ENCODE data around the gene MYO9A. TPM values are rescaled to one million over a fixed set of nuclear protein-coding genes. Genes with fewer than 3 reads are reported as not detected.

The MYO9A gene
- total and polyA plus RNA-seq, 2 donors (not counting 1 experiment from before 2014, with no cell fraction given), result 6.2 to 66.1 TPM

DNA sequence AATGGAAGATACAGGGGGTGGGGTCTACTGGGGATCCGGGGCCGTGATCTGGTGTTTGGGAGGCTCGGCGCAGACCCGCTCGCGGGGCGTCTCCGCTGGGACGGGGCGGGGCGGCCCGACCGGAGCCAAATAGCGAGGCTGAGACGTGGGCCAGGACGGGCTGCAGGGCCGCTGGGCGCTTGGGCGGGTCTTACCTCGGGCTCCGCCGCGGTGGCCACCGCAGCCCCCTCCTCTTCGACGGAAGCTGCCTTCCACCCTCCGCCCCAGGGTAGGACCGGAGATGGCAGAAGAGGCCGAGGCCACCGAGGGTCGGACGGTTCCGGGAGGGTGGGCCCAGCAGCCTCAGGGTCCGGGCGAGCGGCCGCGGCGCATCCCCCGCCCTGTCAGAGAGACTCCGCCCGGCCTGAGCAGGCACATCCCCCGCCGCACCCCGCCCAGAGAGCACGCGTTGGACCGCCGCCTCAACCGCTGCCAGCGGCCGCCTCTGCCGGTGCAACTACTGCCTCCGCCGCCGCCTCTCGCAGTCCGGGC is 399 bp downstream of the MYO9A start:
- H3K27ac ChIP-seq (ENCODE audit: low read length in 2 of 2), result peak overlapping the region; percentile 71 to 77
- intact Hi-C loops (cut with micrococcal nuclease), result loop anchor here (1.0 to 10.0 kb wide), 6 partner anchors 155 to 1877 kb away; partner anchors contain the start of genes ARIH1, HEXA, NEO1 and PARP6
- H3K79me2 ChIP-seq (ENCODE audit: control insufficient read depth, insufficient read depth, low read length), result peaks cover 46% of the 10 kb centered on the region
- Mint-ChIP-seq H3K27me3 (no peaks in the 10 kb centered on the region), H3K9me3 (ENCODE audit: insufficient read depth) (no peaks in the 10 kb centered on the region), H3K4me3 (peak overlapping the region; percentile 94), H3K27ac (peak overlapping the region; percentile 99), H3K4me1 (peaks cover 36% of the 10 kb centered on the region)
- ChIA-PET CTCF (interaction anchor here (1.0 kb wide), 1 partner anchor 110 kb away, joined by 7 read pairs; no protein-coding TSS in a partner anchor), POLR2A (interaction anchor here (0.7 to 1.3 kb wide), 2 partner anchors 259 to 419 kb away, joined by 3 to 5 read pairs; partner anchors contain the start of gene HEXA)
- peaks cover 14 to 17% of the 10 kb centered on the region in 2 donors for H3K4me1 ChIP-seq (ENCODE audit: control insufficient read depth in 2 of 2, insufficient read depth in 2 of 2, low read length in 2 of 2)
- H3K4me2 ChIP-seq (replicated peaks; ENCODE audit: low read depth, low read length, poor library complexity, severe bottlenecking), result peak overlapping the region; percentile 75
- H2AFZ ChIP-seq (ENCODE audit: insufficient read depth, low read depth, low read length, poor library complexity, severe bottlenecking), result peak overlapping the region; percentile 84
- H4K20me1 ChIP-seq (ENCODE audit: control insufficient read depth, insufficient read depth, low read length, poor library complexity, severe bottlenecking), result no peaks in the 10 kb centered on the region
- H3K36me3 ChIP-seq (replicated peaks in 1 of 2; ENCODE audit: control extremely low read depth in 1 of 2, control insufficient read depth in 1 of 2, extremely low read depth in 1 of 2, insufficient read depth in 2 of 2, low read length in 1 of 2), result no peaks in the 10 kb centered on the region
- H3K9me3 ChIP-seq (ENCODE audit: control extremely low read depth in 1 of 3, control insufficient read depth in 2 of 3, insufficient read depth in 1 of 3, low read length in 2 of 3), result no peaks in the 10 kb centered on the region
- ATAC-seq (ENCODE audit: low read depth) (peak; percentile 61), DNase-seq (no peak)
- under 1% methylated on average over 59 of the region's 59 CpGs for WGBS (ENCODE audit: insufficient coverage)
- TF ChIP-seq, protein P1, sequence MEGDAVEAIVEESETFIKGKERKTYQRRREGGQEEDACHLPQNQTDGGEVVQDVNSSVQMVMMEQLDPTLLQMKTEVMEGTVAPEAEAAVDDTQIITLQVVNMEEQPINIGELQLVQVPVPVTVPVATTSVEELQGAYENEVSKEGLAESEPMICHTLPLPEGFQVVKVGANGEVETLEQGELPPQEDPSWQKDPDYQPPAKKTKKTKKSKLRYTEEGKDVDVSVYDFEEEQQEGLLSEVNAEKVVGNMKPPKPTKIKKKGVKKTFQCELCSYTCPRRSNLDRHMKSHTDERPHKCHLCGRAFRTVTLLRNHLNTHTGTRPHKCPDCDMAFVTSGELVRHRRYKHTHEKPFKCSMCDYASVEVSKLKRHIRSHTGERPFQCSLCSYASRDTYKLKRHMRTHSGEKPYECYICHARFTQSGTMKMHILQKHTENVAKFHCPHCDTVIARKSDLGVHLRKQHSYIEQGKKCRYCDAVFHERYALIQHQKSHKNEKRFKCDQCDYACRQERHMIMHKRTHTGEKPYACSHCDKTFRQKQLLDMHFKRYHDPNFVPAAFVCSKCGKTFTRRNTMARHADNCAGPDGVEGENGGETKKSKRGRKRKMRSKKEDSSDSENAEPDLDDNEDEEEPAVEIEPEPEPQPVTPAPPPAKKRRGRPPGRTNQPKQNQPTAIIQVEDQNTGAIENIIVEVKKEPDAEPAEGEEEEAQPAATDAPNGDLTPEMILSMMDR (IDR thresholded peaks at IDR 0.05), result no peak
- TF ChIP-seq EZH2 (IDR thresholded peaks at IDR 0.05; ENCODE audit: borderline replicate concordance, insufficient read depth, low read depth, low read length, poor library complexity, severe bottlenecking), result no peak
- H3K4me3 ChIP-seq (ENCODE audit: control extremely low read depth in 1 of 5, extremely low read depth in 1 of 5, insufficient read depth in 1 of 5, low read depth in 2 of 5, low read length in 4 of 5), result peak overlapping the region; percentile 62 to 92 (median 84)
- no peaks in the 10 kb centered on the region for H3K27me3 ChIP-seq (replicated peaks in 1 of 4; ENCODE audit: control extremely low read depth in 1 of 4, control insufficient read depth in 3 of 4, insufficient read depth in 4 of 4, low read length in 3 of 4)
- peak overlapping the region; percentile 88 for H3K9ac ChIP-seq (ENCODE audit: low read length)

Measured in B cell (primary cell).